Measurements from ENCODE around the gene COX10.
"Not testable (repeated sequence)": the region's sequence is repeated elsewhere in the genome, so short reads cannot be mapped to it uniquely, and the experiment has no call there.

COX10 gene

GRCh38 chr17:14209215-14209614, 139.9 kb downstream of the COX10 start:
- DNase-seq, result no peak

- DNase-seq, result no peak
Measured at GRCh38 chr17:14211246-14211645, 141.9 kb downstream of the COX10 start.

- peak; percentile 47 for DNase-seq
Measured at GRCh38 chr17:14211801-14212200, 142.5 kb downstream of the COX10 start.

- no peak for DNase-seq
Measured at GRCh38 chr17:14212401-14212800, 143.1 kb downstream of the COX10 start.

- DNase-seq, result no peak
Measured at GRCh38 chr17:14214271-14214670, 145.0 kb downstream of the COX10 start.

- no peak for DNase-seq
Measured at GRCh38 chr17:14222611-14223010, 153.3 kb downstream of the COX10 start.

GRCh38 chr17:14225254-14225980, 156.1 kb downstream of the COX10 start:
- DNase-seq, result no peak

GRCh38 chr17:14227052-14227451, 157.7 kb downstream of the COX10 start:
- DNase-seq, result no peak

- DNase-seq, result no peak
Measured at GRCh38 chr17:14228903-14229302, 159.6 kb downstream of the COX10 start.

GRCh38 chr17:14231187-14231586, 161.9 kb downstream of the COX10 start:
- DNase-seq, result not testable (repeated sequence)

GRCh38 chr17:14235047-14235446, 165.7 kb downstream of the COX10 start:
- not testable (repeated sequence) for DNase-seq

- DNase-seq, result not testable (repeated sequence)
Measured at GRCh38 chr17:14236032-14236431, 166.7 kb downstream of the COX10 start.

GRCh38 chr17:14236762-14237161, 167.5 kb downstream of the COX10 start, which contains the start of gene CDRT15:
Gene CDRT15 (minus strand): TSS chr17:14236862. CDS start chr17:14236833, 29 bp downstream.
- not testable (repeated sequence) for DNase-seq

- DNase-seq, result not testable (repeated sequence)
Measured at GRCh38 chr17:14239271-14239670, 170.0 kb downstream of the COX10 start.

- DNase-seq, result no peak
Measured at GRCh38 chr17:14245002-14245401, 175.7 kb downstream of the COX10 start.

- DNase-seq, result no peak
Measured at GRCh38 chr17:14245629-14246028, 176.3 kb downstream of the COX10 start.
